Measurements from ENCODE around the gene C16orf74. TPM values are rescaled to one million over a fixed set of nuclear protein-coding genes. Genes with fewer than 3 reads are reported as not detected.
A peak's percentile ranks its signal among the peaks of the same experiment; 100 is the strongest.

The C16orf74 gene
- total RNA-seq, 2 experiments from 2014 or later: 0.33 to 0.53 TPM

DNA sequence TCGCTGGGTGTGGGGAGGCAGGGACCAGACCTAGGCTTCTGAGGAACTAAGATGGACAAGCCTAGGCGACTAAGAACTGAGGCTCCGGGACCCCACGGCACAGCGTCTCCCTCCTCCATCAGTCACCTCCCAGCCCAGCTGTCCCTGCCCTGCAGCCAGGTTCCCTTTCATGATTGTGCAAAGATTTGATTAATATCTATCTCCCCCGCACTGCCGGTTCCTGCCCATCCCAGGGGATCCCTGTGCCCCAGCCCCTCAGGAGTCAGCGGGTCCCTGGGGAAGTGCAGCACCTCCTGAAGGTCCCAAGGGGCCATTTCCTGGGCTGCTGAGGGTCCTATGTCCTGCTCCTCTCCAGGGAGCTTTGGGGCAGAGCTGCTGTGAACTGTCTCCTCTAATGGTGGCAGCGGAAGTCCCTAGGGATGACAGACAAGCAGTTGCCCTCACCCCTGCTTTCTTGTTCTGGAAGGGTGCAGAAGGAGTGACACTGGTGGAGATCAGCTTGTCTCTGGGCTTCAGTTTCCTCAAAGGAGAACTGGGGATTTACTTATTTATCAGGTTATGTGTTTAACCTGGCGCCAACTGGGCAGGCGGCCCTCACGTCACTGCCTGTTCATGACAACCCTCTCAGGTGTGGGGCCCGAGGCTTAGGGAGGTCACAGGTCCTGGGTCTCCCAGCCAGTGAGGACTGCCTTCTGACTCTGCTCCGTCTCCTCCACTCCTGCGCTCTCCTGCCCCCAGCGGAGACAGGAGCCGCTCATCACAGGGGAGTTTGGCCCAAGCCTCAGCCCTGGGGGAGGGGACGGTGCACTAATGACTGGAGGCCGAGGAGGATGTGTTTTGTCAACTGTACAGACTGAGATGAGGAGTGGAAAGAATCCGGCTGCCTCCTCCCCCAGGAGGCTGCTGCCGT is 1.9 kb upstream of the C16orf74 start:
- H3K27ac Mint-ChIP-seq: no peak overlapping the region
- ChIA-PET CTCF (no interaction called here), POLR2A (no interaction called here)
- peaks cover 6% of the 10 kb centered on the region for H3K4me1 Mint-ChIP-seq
- no peaks in the 10 kb centered on the region for H3K9me3 Mint-ChIP-seq
- no peak overlapping the region for H3K4me3 Mint-ChIP-seq
- DNase-seq: no peak
- H3K27me3 Mint-ChIP-seq: peaks cover 29% of the 10 kb centered on the region
- H3K36me3 Mint-ChIP-seq (ENCODE audit: low read depth): no peaks in the 10 kb centered on the region

DNA sequence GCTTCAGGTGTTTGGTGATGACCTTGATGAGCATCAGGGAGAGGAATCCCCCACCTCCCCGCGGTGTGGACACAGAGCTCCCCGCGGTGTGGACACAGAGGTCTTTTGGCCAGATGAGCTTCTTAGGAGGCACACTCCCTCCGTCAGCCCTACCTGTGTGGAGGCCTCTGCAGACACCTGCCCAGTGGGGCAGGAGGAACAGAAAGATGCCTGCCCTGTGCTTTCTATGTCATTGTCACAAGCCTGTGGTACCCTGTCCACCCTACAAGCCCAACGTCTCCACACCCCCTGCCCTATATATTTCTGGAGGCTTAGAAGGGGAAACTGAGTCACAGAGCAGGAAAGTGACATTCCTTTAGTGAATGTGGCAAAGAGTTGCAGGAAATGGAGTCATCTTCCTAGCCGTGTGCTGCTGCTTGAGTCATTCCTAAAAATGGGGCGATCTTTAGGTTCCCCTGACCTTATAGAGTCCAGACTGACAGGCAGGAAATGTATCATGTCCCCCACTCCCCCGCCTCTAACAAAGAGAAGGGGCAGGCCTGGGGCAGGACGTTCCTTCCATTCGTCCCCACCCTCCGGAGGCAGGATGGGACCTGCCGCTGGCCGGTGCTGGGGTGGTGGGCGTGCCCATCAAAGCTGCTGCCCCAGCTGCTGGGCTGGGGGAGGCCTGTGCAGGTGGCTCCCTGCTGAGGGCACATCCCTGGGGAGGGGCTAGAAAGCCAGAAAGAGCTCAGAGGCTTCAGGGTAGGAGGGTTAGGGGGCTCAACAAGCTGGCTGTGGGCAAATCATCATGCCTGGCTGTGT is 1.0 kb upstream of the C16orf74 start:
- ChIA-PET POLR2A (no interaction called here), CTCF (no interaction called here)
- H3K27me3 Mint-ChIP-seq: peaks cover 34% of the 10 kb centered on the region
- H3K9me3 Mint-ChIP-seq: no peaks in the 10 kb centered on the region
- no peak overlapping the region for H3K27ac Mint-ChIP-seq
- no peak overlapping the region for H3K4me3 Mint-ChIP-seq
- no peaks in the 10 kb centered on the region for H3K36me3 Mint-ChIP-seq (ENCODE audit: low read depth)
- DNase-seq: no peak
- peaks cover 9% of the 10 kb centered on the region for H3K4me1 Mint-ChIP-seq

GRCh38 chr16:85750146-85750826 is 610 bp downstream of the C16orf74 start:
- Mint-ChIP-seq H3K36me3 (ENCODE audit: low read depth) (no peaks in the 10 kb centered on the region), H3K9me3 (no peaks in the 10 kb centered on the region), H3K27me3 (peaks cover 34% of the 10 kb centered on the region), H3K27ac (no peak overlapping the region), H3K4me3 (peak overlapping the region; percentile 53), H3K4me1 (peaks cover 11% of the 10 kb centered on the region)
- ChIA-PET CTCF (no interaction called here), POLR2A (no interaction called here)
- DNase-seq: no peak

DNA sequence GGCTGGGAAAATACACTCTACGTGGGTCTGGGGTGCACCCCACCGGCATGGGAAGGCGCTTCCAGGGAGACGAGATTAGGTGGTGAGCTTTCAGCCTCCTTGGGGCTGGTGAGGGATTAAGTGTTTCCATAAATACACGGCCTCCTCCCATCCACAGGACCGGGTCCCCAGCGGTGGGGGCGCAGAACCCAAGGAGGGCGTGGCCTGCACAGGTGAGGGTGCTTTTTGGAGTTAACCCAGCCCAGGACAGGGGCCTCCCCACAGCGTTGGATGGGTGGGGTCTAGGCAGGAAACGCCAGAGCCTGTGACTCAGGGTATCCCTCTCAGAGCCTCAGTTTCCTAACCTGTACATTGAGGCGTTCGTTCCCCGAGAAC is 1.1 kb downstream of the C16orf74 start:
- peaks cover 11% of the 10 kb centered on the region for H3K4me1 Mint-ChIP-seq
- no peak for DNase-seq
- POLR2A ChIA-PET: no interaction called here
- no peaks in the 10 kb centered on the region for H3K36me3 Mint-ChIP-seq (ENCODE audit: low read depth)
- no peaks in the 10 kb centered on the region for H3K9me3 Mint-ChIP-seq
- no peak overlapping the region for H3K4me3 Mint-ChIP-seq
- H3K27ac Mint-ChIP-seq: no peak overlapping the region
- CTCF ChIA-PET: interaction anchor here (1.2 kb wide), 1 partner anchor 134 kb away, joined by 3 read pairs; no protein-coding TSS in a partner anchor
- peaks cover 34% of the 10 kb centered on the region for H3K27me3 Mint-ChIP-seq

DNA sequence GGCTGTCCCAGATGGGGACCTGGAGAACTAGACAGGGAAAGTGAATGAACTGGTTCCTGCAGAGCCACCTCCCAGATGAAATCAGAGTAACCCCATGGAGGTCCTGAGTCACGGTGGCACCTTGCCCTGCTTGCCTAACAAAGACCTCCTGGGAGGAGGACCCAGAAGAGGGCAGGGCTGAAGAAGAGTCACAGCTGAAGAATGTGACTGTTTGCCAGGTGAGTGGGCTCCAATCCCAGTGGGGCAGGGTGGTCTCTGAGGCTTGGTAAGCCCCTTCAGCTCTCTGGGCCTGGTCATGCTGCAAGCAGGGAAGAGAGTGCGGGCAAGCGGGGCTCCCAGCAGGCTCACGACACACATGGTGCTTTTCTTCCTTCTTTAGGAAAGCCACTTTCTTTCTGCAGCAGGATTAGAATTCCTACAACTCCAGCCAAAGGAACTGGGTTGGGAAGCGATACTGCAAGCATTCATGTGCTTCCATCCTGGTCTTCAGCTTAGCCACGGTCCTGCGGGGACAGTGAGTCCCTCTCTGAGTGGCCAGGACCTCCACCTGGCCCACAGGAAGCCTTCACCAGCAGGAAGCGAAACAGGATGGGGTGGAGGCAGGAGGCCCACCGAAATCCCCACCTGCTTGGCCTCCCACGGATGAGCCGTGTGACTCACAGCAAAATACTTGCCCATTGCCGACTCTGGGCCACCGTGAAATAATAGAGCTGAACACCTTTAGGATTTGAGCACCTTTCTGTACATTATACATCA is 4.3 kb downstream of the C16orf74 start:
- ChIA-PET POLR2A (no interaction called here), CTCF (no interaction called here)
- H3K4me1 Mint-ChIP-seq: peaks cover 11% of the 10 kb centered on the region
- H3K4me3 Mint-ChIP-seq: no peak overlapping the region
- no peak for DNase-seq
- peaks cover 23% of the 10 kb centered on the region for H3K27me3 Mint-ChIP-seq
- no peak overlapping the region for H3K27ac Mint-ChIP-seq
- H3K36me3 Mint-ChIP-seq (ENCODE audit: low read depth): no peaks in the 10 kb centered on the region
- H3K9me3 Mint-ChIP-seq: no peaks in the 10 kb centered on the region

- no peaks in the 10 kb centered on the region for H3K9me3 Mint-ChIP-seq
- H3K4me1 Mint-ChIP-seq: peaks cover 14% of the 10 kb centered on the region
- no peak overlapping the region for H3K27ac Mint-ChIP-seq
- no peaks in the 10 kb centered on the region for H3K36me3 Mint-ChIP-seq (ENCODE audit: low read depth)
- no peaks in the 10 kb centered on the region for H3K27me3 Mint-ChIP-seq
- H3K4me3 Mint-ChIP-seq: no peak overlapping the region
- no peak for DNase-seq
- ChIA-PET POLR2A (no interaction called here), CTCF (interaction anchor here (1.1 to 1.2 kb wide), 2 partner anchors 19 to 23 kb away, joined by 3 to 4 read pairs; no protein-coding TSS in a partner anchor)
Observed at GRCh38 chr16:85738923-85739715, 11.8 kb downstream of the C16orf74 start.

GRCh38 chr16:85736921-85737320 is 14.0 kb downstream of the C16orf74 start:
- Mint-ChIP-seq H3K36me3 (ENCODE audit: low read depth) (no peaks in the 10 kb centered on the region), H3K27ac (no peak overlapping the region), H3K9me3 (no peaks in the 10 kb centered on the region), H3K4me1 (peaks cover 14% of the 10 kb centered on the region), H3K4me3 (no peak overlapping the region), H3K27me3 (no peaks in the 10 kb centered on the region)
- no peak for DNase-seq
- ChIA-PET CTCF (no interaction called here), POLR2A (no interaction called here)

GRCh38 chr16:85735946-85736345 is 14.9 kb downstream of the C16orf74 start:
- H3K9me3 Mint-ChIP-seq: no peaks in the 10 kb centered on the region
- H3K4me3 Mint-ChIP-seq: no peak overlapping the region
- no peak overlapping the region for H3K27ac Mint-ChIP-seq
- no peak for DNase-seq
- no peaks in the 10 kb centered on the region for H3K27me3 Mint-ChIP-seq
- no peaks in the 10 kb centered on the region for H3K36me3 Mint-ChIP-seq (ENCODE audit: low read depth)
- peaks cover 14% of the 10 kb centered on the region for H3K4me1 Mint-ChIP-seq
- CTCF ChIA-PET: no interaction called here
- POLR2A ChIA-PET: no interaction called here

DNA sequence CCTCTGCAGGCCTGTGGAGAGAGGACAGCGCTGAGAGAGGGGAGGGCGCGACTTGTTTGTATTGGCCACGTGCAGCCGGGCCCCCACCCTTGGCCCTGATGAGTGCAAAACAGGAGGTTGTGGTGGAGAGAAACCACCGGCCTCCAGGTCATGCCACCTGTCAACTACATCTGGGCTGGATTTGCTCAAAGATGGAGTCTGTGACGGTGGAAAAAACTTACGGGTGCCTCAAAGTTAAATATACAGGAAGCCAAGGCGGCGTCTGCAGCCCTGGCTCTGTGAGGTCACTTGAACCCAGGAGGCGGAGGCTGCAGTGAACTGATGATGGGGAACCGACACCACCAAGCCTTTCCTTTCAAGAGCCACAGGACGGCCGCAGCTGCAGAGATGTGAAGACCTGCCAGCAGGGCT is 15.7 kb downstream of the C16orf74 start:
- peaks cover 14% of the 10 kb centered on the region for H3K4me1 Mint-ChIP-seq
- peak; percentile 65 for DNase-seq
- no peaks in the 10 kb centered on the region for H3K9me3 Mint-ChIP-seq
- no peaks in the 10 kb centered on the region for H3K36me3 Mint-ChIP-seq (ENCODE audit: low read depth)
- H3K4me3 Mint-ChIP-seq: no peak overlapping the region
- ChIA-PET CTCF (no interaction called here), POLR2A (no interaction called here)
- H3K27me3 Mint-ChIP-seq: no peaks in the 10 kb centered on the region
- peak overlapping the region; percentile 18 for H3K27ac Mint-ChIP-seq

DNA sequence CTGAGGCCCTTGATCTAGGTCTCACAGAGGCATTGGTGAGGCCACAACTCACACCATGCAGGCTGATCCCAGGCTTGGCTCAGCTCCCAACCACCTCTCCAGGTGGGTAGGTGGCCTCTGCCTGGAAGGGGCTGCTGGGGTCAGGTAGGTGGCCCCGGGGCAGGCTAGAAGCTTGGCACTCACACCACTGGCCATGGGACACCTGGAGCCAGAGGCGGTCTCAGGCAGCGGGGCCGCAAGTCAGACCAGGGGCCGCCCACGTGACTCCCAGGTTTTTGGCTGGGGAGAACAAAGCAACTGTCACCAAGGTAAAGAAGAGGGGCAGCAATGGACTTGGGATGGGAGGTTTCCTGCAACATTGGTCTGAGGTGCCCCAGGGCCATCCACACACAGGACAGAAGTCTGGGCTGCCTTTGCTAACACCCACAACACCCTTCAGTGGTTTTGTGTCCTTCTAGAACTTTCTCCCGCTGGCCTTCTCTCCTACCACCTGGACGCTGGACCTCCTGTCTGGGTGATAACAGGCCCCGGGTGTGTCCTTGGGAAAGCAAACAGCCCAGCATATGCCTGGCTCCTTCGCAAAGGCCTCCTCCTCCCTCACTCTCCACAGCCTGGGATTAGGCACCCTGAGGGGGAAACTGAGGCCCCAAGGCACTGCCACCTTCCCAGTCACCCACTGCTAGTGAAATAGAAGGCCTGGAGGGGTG is 16.4 kb downstream of the C16orf74 start:
- Mint-ChIP-seq H3K36me3 (ENCODE audit: low read depth) (no peaks in the 10 kb centered on the region), H3K4me3 (no peak overlapping the region)
- POLR2A ChIA-PET: no interaction called here

DNA sequence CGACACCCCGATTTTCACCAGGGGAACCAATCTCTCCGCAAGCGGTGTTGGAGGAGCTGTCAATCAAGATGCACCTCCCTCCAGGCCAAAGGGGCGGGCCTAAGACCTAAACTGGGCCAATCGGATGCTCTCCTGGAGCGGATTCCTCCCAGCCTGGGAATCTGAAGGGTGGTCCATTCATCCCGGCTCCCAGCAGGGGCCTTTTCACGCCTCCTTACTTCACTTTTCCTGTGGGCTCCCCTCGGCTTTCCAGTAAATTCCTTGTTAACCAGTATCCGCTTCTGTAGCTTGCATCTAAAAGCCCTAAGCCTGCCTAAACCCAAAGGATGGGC is 17.1 kb downstream of the C16orf74 start:
- Mint-ChIP-seq H3K9me3 (no peaks in the 10 kb centered on the region), H3K4me1 (peaks cover 14% of the 10 kb centered on the region), H3K4me3 (no peak overlapping the region), H3K36me3 (ENCODE audit: low read depth) (no peaks in the 10 kb centered on the region), H3K27me3 (no peaks in the 10 kb centered on the region), H3K27ac (no peak overlapping the region)
- ChIA-PET CTCF (no interaction called here), POLR2A (no interaction called here)
- DNase-seq: no peak

More for the DNA sequence above, 16.4 kb downstream of the C16orf74 start:
- Mint-ChIP-seq H3K9me3 (no peaks in the 10 kb centered on the region), H3K27ac (no peak overlapping the region), H3K27me3 (no peaks in the 10 kb centered on the region), H3K4me1 (peaks cover 14% of the 10 kb centered on the region)
- DNase-seq: no peak
- CTCF ChIA-PET: no interaction called here
